ENCODE results near the gene TEX29.

- TF ChIP-seq CTCF (IDR thresholded peaks at IDR 0.05), result no peak
- TF ChIP-seq POLR2A (IDR thresholded peaks at IDR 0.05), result no peak
Measured at GRCh38 chr13:111296417-111296816, 24.0 kb upstream of the TEX29 start.
